ENCODE results near the gene NRCAM.

The NRCAM gene

DNA sequence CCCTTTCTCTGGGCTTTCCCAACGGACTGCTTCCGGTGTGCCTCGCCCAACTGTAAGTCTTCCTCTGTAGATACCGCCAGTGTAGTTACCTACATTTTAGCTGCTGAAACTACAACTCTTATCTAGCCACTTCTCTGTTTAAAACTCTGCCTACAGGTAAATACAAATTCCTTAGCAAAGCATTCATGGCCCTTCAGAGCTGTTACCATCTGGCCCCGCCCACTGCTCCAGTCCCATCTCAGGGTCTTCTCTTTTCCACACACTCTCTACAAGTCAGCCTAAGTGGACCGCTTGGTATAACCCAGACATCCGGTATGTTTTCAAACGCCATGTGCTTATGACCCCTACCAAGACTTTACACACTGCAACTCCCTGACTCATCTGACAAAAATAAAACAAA, 285.1 kb downstream of the NRCAM start:
- no peak for DNase-seq (ENCODE audit: low read depth)
- no peak overlapping the region for H3K4me3 ChIP-seq (replicated peaks; ENCODE audit: low read depth, low read length)
- TF ChIP-seq, protein P1, sequence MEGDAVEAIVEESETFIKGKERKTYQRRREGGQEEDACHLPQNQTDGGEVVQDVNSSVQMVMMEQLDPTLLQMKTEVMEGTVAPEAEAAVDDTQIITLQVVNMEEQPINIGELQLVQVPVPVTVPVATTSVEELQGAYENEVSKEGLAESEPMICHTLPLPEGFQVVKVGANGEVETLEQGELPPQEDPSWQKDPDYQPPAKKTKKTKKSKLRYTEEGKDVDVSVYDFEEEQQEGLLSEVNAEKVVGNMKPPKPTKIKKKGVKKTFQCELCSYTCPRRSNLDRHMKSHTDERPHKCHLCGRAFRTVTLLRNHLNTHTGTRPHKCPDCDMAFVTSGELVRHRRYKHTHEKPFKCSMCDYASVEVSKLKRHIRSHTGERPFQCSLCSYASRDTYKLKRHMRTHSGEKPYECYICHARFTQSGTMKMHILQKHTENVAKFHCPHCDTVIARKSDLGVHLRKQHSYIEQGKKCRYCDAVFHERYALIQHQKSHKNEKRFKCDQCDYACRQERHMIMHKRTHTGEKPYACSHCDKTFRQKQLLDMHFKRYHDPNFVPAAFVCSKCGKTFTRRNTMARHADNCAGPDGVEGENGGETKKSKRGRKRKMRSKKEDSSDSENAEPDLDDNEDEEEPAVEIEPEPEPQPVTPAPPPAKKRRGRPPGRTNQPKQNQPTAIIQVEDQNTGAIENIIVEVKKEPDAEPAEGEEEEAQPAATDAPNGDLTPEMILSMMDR (IDR thresholded peaks at IDR 0.05; ENCODE audit: low read length, missing control alignments) = no peak

DNA sequence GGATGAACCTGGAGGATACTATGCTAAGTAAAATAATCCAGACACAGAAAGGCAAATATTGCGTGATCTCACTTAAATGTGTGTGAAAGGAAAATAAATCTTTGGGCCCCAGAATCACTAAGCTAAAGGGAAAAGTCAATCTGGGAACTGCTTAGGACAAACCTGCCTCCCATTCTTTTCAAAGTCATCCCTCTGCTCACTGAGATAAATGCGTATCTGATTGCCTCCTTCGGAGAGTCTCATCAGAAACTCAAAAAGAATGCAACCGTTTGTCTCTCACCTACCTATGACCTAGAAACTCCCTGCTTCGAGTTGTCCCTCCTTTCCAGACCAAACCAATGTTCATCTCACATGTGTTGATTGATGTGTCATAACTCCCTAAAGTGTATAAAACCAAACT, 286.0 kb downstream of the NRCAM start:
- TF ChIP-seq, protein P1 (IDR thresholded peaks at IDR 0.05; ENCODE audit: low read length, missing control alignments) = no peak
- no peak for DNase-seq (ENCODE audit: low read depth)
- H3K4me3 ChIP-seq (replicated peaks; ENCODE audit: low read depth, low read length) = no peak overlapping the region

DNA sequence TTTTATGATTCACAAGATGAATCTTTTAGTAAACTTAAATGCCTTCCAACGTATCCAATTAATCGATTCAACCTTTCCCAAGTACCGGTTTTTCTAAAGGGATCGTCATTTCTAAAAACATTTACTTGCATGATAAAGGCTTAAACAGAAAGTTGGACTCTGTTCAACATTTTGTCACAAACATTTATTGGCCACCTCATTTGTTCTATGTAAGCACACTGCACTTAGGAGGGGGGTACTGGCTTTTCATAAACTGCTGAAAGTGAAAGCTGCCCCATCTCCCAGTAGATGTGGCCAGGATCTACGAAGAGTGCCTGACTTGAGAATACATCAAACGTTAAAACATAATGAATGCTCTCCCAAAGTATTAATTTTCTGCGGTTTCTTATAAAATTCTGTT, 288.8 kb downstream of the NRCAM start:
- H3K4me3 ChIP-seq (replicated peaks; ENCODE audit: low read depth, low read length) = peak overlapping the region; percentile 23
- TF ChIP-seq, protein P1 (IDR thresholded peaks at IDR 0.05; ENCODE audit: low read length, missing control alignments) = no peak
- DNase-seq (ENCODE audit: low read depth) = peak; percentile 60

DNA sequence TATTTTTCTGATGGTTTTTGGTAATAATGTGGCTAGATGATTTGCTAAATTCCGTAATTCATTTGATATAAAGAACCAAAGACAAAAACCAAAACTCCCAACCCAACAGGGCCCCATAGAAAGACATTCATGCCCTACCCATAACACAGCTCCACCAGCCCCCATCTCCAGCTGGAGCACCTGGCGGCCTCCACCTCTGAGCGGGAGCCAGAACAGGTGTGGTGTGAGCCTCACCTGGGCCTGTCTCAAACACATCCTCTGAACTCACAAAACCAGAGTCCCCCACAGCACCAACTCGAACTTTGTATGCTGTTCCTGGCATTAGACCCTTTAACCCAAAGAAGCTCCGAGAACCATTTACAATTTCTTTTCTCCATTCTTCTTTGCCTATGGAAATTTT, 289.5 kb downstream of the NRCAM start:
- TF ChIP-seq, protein P1 (IDR thresholded peaks at IDR 0.05; ENCODE audit: low read length, missing control alignments) = no peak
- no peak overlapping the region for H3K4me3 ChIP-seq (replicated peaks; ENCODE audit: low read depth, low read length)
- no peak for DNase-seq (ENCODE audit: low read depth)

DNA sequence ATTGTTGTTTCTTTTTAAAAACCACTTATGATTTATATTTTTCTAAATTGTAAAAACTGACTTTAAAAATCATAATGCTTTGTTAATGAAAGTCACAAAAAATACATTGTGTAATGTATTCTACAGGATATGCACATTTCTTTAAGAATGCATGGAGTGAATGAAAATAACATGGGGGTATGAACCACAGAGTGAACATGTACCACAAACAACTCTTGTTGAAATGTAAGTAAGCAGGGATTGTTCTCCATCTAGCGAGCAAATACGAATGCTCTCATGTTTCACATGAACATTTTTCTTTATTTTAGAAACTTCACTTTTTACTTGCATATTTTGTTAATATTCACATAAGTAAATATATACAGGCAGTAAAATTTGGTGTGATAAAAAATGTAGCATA, 290.5 kb downstream of the NRCAM start:
- no peak overlapping the region for H3K4me3 ChIP-seq (replicated peaks; ENCODE audit: low read depth, low read length)
- DNase-seq (ENCODE audit: low read depth) = peak; percentile 46
- TF ChIP-seq, protein P1 (IDR thresholded peaks at IDR 0.05; ENCODE audit: low read length, missing control alignments) = no peak

DNA sequence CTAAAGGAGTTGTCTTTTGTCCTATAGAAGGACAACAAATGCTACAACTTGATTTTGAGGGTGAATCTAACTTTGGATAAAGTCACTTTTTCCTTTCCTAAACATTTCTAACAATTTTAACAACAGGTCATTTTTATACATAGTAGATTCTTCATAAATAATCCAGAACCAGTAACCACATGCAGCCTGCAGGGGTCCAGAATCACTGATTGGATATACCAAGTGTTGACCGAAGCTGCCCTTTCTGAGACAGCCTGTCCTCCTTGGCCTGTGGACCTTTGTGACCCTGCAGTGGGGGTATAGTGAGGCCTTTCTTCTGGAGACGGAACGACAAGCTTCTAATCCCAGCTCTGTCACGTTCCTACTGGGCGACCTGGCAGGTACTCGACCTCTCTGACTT, 291.3 kb downstream of the NRCAM start:
- DNase-seq (ENCODE audit: low read depth) = no peak
- TF ChIP-seq, protein P1 (IDR thresholded peaks at IDR 0.05; ENCODE audit: low read length, missing control alignments) = no peak
- no peak overlapping the region for H3K4me3 ChIP-seq (replicated peaks; ENCODE audit: low read depth, low read length)

DNA sequence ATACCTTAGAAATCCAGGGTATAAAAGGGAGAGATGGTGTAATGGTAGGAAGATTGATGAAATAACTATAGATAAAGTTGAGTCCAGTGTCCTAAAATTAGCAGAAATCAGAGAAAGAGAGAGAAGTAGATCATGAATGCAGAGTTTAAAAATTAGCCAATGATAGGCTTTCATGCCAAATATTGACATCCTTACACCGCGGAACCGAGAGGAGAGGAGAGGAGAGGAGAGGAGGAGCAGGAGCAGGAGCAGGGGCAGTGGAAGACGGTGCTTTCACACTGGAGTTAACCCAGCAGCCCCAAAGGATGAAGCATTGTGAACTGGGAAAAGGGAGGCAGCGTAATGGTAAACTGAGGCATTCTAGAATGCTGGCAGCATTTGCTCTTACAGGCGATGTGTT, 291.9 kb downstream of the NRCAM start:
- no peak for DNase-seq (ENCODE audit: low read depth)
- no peak overlapping the region for H3K4me3 ChIP-seq (replicated peaks; ENCODE audit: low read depth, low read length)
- TF ChIP-seq, protein P1 (IDR thresholded peaks at IDR 0.05; ENCODE audit: low read length, missing control alignments) = no peak

All from fibroblast of pulmonary artery (primary cell).